ENCODE results near the gene IDH1. TPM values are rescaled to one million over a fixed set of nuclear protein-coding genes. Genes with fewer than 3 reads are reported as not detected.
"Not testable (repeated sequence)": the region's sequence is repeated elsewhere in the genome, so short reads cannot be mapped to it uniquely, and the experiment has no call there.

IDH1 gene
- total RNA-seq, 2 donors from 2014 or later, result 103 to 314 TPM

- intact Hi-C loops (cut with DNase I), result loop anchor here (5.0 to 10.0 kb wide), 2 partner anchors 84 to 654 kb away; no protein-coding TSS in a partner anchor
- no peaks in the 10 kb centered on the region for H3K4me1 ChIP-seq (replicated peaks)
- H3K27ac ChIP-seq, result no peak overlapping the region
- no peak for DNase-seq (ENCODE audit: low spot score)
- H3K36me3 ChIP-seq, result no peaks in the 10 kb centered on the region
- no peaks in the 10 kb centered on the region for H3K9me3 ChIP-seq
- WGBS, result 70% methylated on average over 8 of the region's 8 CpGs
- no peaks in the 10 kb centered on the region for H3K27me3 ChIP-seq (replicated peaks; ENCODE audit: insufficient read depth)
- TF ChIP-seq CTCF (IDR thresholded peaks at IDR 0.05) (no peak), POLR2A (IDR thresholded peaks at IDR 0.05) (no peak), POLR2AphosphoS5 (IDR thresholded peaks at IDR 0.05) (no peak)
- no peak overlapping the region for H3K4me3 ChIP-seq
Measured at GRCh38 chr2:208268156-208268952, 13.5 kb upstream of the IDH1 start.

GRCh38 chr2:208267526-208267925, 12.7 kb upstream of the IDH1 start:
- not testable (repeated sequence) for H3K36me3 ChIP-seq
- H3K4me3 ChIP-seq, result peak overlapping the region; percentile 5 to 93
- intact Hi-C loops (cut with DNase I), result loop anchor here (5.0 to 10.0 kb wide), 2 partner anchors 85 to 653 kb away; no protein-coding TSS in a partner anchor

GRCh38 chr2:208266936-208267335, 12.1 kb upstream of the IDH1 start:
- intact Hi-C loops (cut with DNase I), result loop anchor here (1.0 to 10.0 kb wide), 3 partner anchors 12 to 652 kb away; partner anchors contain the start of gene IDH1
- no peaks in the 10 kb centered on the region for H3K27me3 ChIP-seq (replicated peaks; ENCODE audit: insufficient read depth)
- TF ChIP-seq POLR2A (IDR thresholded peaks at IDR 0.05) (no peak), CTCF (IDR thresholded peaks at IDR 0.05) (no peak), POLR2AphosphoS5 (IDR thresholded peaks at IDR 0.05) (no peak)
- H3K4me3 ChIP-seq, result peak overlapping the region; percentile 74 to 93
- no peak for DNase-seq (ENCODE audit: low spot score)
- no peaks in the 10 kb centered on the region for H3K4me1 ChIP-seq (replicated peaks)
- peak overlapping the region; percentile 92 to 95 for H3K27ac ChIP-seq
- no peaks in the 10 kb centered on the region for H3K36me3 ChIP-seq
- no peaks in the 10 kb centered on the region for H3K9me3 ChIP-seq
- 0% methylated on average over 3 of the region's 3 CpGs for WGBS

More at GRCh38 chr2:208267526-208267925, 12.7 kb upstream of the IDH1 start:
- H3K27me3 ChIP-seq (replicated peaks; ENCODE audit: insufficient read depth); H3K9me3 ChIP-seq; H3K4me1 ChIP-seq (replicated peaks); H3K27ac ChIP-seq; DNase-seq (ENCODE audit: low spot score): not testable (repeated sequence)
- WGBS, result 62% methylated on average over 22 of the region's 22 CpGs

- Histone ChIP-seq H3K36me3 (no peaks in the 10 kb centered on the region), H3K27me3 (replicated peaks; ENCODE audit: insufficient read depth) (no peaks in the 10 kb centered on the region), H3K27ac (peak overlapping the region; percentile 92 to 95), H3K4me1 (replicated peaks) (no peaks in the 10 kb centered on the region), H3K9me3 (no peaks in the 10 kb centered on the region), H3K4me3 (peak overlapping the region; percentile 74 to 93)
- DNase-seq (ENCODE audit: low spot score), result no peak
- TF ChIP-seq POLR2A (IDR thresholded peaks at IDR 0.05) (no peak), CTCF (IDR thresholded peaks at IDR 0.05) (no peak), POLR2AphosphoS5 (IDR thresholded peaks at IDR 0.05) (no peak)
- intact Hi-C loops (cut with DNase I), result loop anchor here (1.0 to 10.0 kb wide), 3 partner anchors 11 to 652 kb away; partner anchors contain the start of gene IDH1
- under 1% methylated on average over 11 of the region's 11 CpGs for whole genome bisulfite sequencing
Measured at GRCh38 chr2:208266553-208266893, 11.7 kb upstream of the IDH1 start.

- peak; percentile 94 for DNase-seq (ENCODE audit: low spot score)
- Histone ChIP-seq H3K9me3 (no peaks in the 10 kb centered on the region), H3K27ac (peak within 1 kb of the TSS; percentile 92 to 95), H3K4me3 (peak within 1 kb of the TSS; percentile 74 to 93), H3K36me3 (no peaks in the 10 kb centered on the region), H3K27me3 (replicated peaks; ENCODE audit: insufficient read depth) (no peaks in the 10 kb centered on the region), H3K4me1 (replicated peaks) (no peaks in the 10 kb centered on the region)
- TF ChIP-seq POLR2A (IDR thresholded peaks at IDR 0.05), result peak; percentile 77
- peak in 1 of 4 experiments; percentile 18 for TF ChIP-seq CTCF (IDR thresholded peaks at IDR 0.05)
- TF ChIP-seq POLR2AphosphoS5 (IDR thresholded peaks at IDR 0.05), result peak; percentile 95
- intact Hi-C loops (cut with DNase I), result loop anchor here (1.0 to 10.0 kb wide), 3 partner anchors 11 to 651 kb away; partner anchors contain the start of gene IDH1
- WGBS, result 0% methylated on average over 34 of the region's 50 CpGs
Measured at GRCh38 chr2:208265801-208266552, 11.1 kb upstream of the IDH1 start, which contains the start of gene PIKFYVE. PIKFYVE (plus strand) TSS chr2:208266255; CDS start chr2:208271520, 5,265 bp downstream.

Data from prostate gland (tissue), 2 donors.